Right lobe of liver (tissue), 6 donors: ENCODE results near the gene ZNF304. TPM values are rescaled to one million over a fixed set of nuclear protein-coding genes. Genes with fewer than 3 reads are reported as not detected.
A peak's percentile ranks its signal among the peaks of the same experiment; 100 is the strongest.
"Not testable (repeated sequence)": the region's sequence is repeated elsewhere in the genome, so short reads cannot be mapped to it uniquely, and the experiment has no call there.

Experiments
- ATAC-seq, 4 donors: fragments of 200-7000 bp; cut with Tn5 transposase; one replicate each; pipeline ENCODE4 v1.9.1; 2020; ENCODE audit warnings: mild to moderate bottlenecking in 4 of 4, moderate library complexity in 4 of 4
- DNase-seq, 3 donors: peaks; one replicate each; pipeline ENCODE4 v3.0.0-alpha.2; 2020
- H3K27ac ChIP-seq, 3 donors: fragments of 200-600 bp; one replicate each; pipeline ENCODE4 v1.8.0; 2022
- H3K27me3 ChIP-seq, 2 donors: fragments of 200-600 bp; one replicate each; pipeline ENCODE4 v1.8.0; 2022
- H3K36me3 ChIP-seq, 4 donors: fragments of 200-600 bp; sonication (generic) in 1 of 4; one replicate each; pipeline versions ENCODE4 v1.5.1 to v1.8.0; 2017 to 2022; ENCODE audit warnings: control low read depth in 1 of 4
- H3K4me1 ChIP-seq, 4 donors: fragments of 200-600 bp; sonication (generic) in 1 of 4; one replicate each; pipeline versions ENCODE4 v1.5.1 to v1.8.0; 2017 to 2022; ENCODE audit warnings: control low read depth in 1 of 4
- H3K4me3 ChIP-seq, 3 donors: fragments of 200-600 bp; one replicate each; pipeline ENCODE4 v1.8.0; 2022
- H3K9me3 ChIP-seq, 4 donors: fragments of 200-600 bp; sonication (generic) in 1 of 4; one replicate each; pipeline versions ENCODE4 v1.5.1 to v1.8.0; 2017 to 2022; ENCODE audit warnings: control low read depth in 1 of 4
- POLR2A ChIP-seq: fragments of 450-650 bp; IDR thresholded peaks from one replicate; pipeline ENCODE4 v1.6.1; 2017; ENCODE audit warnings: antibody characterized with exemption, mild to moderate bottlenecking
- WGBS: methylation state at CpG from one replicate; pipeline ENCODE4 v1.1.6; 2018; ENCODE audit warnings: low coverage, low lambda C conversion rate; ENCODE audit not compliant: insufficient coverage; ENCODE audit errors: missing lambda C conversion rate; 5-methylcytosine and 5-hydroxymethylcytosine counted together
- intact Hi-C, 2 donors: fragments of 100-400 bp; cut with DNase I; formaldehyde crosslinking; loops; one replicate each; pipeline versions ENCODE4 v1.11.2 to v1.14.1; 2022
- total RNA-seq, 6 experiments: library from RNA; depleted of rRNA in 2 of 6; stranded (reverse); fragments of >200 nt in 2 of 6; fragmentation: NEBNext Ultra II Directional in 3 of 6; extraction: Animal tissue kit (Norgen Biotek cat#: 25700) in 3 of 6; gene quantifications; one replicate each; pipeline versions ENCODE4 v1.1.0 to v1.2.4, GENCODE V29; 2016 to 2023
- TF ChIP-seq, protein P1 (sequence below), 4 donors: fragments of 200-600 bp in 3 of 4; fragments of 450-650 bp in 1 of 4; IDR thresholded peaks; one replicate each; pipeline versions ENCODE4 v1.5.1 to v1.8.0; 2016 to 2022; ENCODE audit warnings: antibody characterized with exemption in 4 of 4, mild to moderate bottlenecking in 2 of 4
- donor health status: DM: no; HTN: yes; CAD: no.
- donor health status: DM: no; HTN: no; CAD: no.
- donor health status: DM: no; HTN: no; CAD: no.
- donor health status: DM: no; HTN: yes; CAD: no.
- donor health status: DM: no; HTN: yes; CAD: no.

Gene ZNF304
- total RNA-seq, 6 experiments from 2014 or later = 1.5 to 2.8 (median 2.1) TPM

DNA sequence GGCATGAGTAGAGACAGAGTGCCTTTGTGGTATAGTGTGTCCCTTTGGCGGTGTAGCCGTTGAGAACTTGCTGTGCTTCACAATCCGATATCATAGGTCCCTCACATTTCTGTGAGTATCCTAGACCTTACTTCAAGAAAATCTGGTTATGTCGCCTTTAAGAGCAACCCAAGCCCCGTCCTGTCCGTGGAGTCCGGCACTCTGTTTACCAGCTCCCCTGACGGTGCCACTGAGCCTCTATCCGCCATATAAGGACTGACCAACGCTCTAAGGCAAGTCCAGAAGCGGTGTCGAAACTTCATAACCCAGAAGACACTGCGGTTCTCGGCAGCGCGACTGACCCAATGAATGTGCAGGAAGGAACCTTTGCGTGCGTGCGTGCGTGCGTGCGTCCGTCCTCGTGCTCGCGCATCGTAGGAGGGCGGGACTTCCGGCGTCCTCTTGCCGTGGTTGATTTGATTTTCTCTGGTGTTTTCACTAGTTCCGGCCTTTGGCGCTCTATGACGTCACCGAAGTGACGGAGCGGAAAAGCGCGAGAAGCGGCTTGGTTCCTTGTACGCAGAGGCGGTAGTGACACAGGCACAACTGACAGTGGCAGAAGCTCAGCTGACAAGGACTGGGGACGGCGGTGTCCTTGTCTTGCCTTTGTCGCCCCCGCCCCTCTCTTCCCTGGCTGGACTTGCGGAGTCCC lies 12.1 kb downstream of the ZNF304 start, which contains the start of the genes TRAPPC2B and ZNF547:
Gene TRAPPC2B, plus strand, starts transcription at position 555 of the 691 bp plus-strand sequence. CDS start 1,283 bp downstream, outside the sequence.
Gene ZNF547, plus strand, starts transcription at position 555 of the 691 bp plus-strand sequence. CDS start 5,005 bp downstream, outside the sequence.
- intact Hi-C loops = no loop called here
- WGBS = 4% methylated on average over 27 of the region's 47 CpGs
- Histone ChIP-seq H3K4me1 (peaks cover 0 to 5% (median 2%) of the 10 kb centered on the region in 4 donors), H3K36me3 (no peaks in the 10 kb centered on the region), H3K27ac (peak within 1 kb of the TSS; percentile 91 to 94 (median 93)), H3K27me3 (no peaks in the 10 kb centered on the region), H3K9me3 (no peaks in the 10 kb centered on the region), H3K4me3 (peak within 1 kb of the TSS; percentile 78 to 86 (median 82))
- peak; percentile 65 for TF ChIP-seq POLR2A
- TF ChIP-seq, protein P1, sequence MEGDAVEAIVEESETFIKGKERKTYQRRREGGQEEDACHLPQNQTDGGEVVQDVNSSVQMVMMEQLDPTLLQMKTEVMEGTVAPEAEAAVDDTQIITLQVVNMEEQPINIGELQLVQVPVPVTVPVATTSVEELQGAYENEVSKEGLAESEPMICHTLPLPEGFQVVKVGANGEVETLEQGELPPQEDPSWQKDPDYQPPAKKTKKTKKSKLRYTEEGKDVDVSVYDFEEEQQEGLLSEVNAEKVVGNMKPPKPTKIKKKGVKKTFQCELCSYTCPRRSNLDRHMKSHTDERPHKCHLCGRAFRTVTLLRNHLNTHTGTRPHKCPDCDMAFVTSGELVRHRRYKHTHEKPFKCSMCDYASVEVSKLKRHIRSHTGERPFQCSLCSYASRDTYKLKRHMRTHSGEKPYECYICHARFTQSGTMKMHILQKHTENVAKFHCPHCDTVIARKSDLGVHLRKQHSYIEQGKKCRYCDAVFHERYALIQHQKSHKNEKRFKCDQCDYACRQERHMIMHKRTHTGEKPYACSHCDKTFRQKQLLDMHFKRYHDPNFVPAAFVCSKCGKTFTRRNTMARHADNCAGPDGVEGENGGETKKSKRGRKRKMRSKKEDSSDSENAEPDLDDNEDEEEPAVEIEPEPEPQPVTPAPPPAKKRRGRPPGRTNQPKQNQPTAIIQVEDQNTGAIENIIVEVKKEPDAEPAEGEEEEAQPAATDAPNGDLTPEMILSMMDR (IDR thresholded peaks at IDR 0.05) = no peak
- ATAC-seq (peak; percentile 94 to 99 (median 96)), DNase-seq (peak; percentile 97 to 99 (median 98))

DNA sequence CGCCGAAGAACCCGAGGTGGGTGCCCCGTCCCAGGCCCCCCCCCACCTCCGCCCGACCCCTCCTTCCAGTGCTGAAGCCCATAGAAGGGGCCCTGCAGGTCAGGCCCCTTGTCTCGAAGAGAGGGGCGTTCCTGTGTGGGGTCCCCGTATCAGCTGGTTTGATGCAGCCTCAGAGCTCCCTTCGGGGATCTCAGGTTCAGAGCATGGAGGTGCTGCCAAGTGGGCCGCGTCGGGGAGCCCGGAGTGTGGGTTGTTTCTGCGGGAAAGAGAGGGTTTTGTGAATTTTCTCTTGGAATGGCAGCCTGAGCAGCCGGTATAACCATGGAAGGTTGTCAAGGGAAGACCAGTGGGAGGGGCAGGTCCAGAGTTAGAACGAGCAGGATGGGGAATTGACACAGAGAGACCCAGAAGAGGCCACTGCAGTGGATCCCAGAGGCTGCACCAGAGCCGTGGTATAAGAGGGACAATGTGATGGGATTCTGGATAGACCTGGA lies 12.7 kb downstream of the ZNF304 start:
- TF ChIP-seq, protein P1 (IDR thresholded peaks at IDR 0.05) = no peak
- TF ChIP-seq POLR2A = no peak
- no peaks in the 10 kb centered on the region for H3K36me3 ChIP-seq
- no peaks in the 10 kb centered on the region for H3K27me3 ChIP-seq
- H3K4me1 ChIP-seq = peaks cover 0 to 5% (median 2%) of the 10 kb centered on the region in 4 donors
- ATAC-seq (peak in 1 of 4 donors; percentile 4), DNase-seq (no peak)
- H3K9me3 ChIP-seq = no peaks in the 10 kb centered on the region
- intact Hi-C loops = no loop called here
- H3K27ac ChIP-seq = peak overlapping the region; percentile 91 to 94 (median 93)
- 0% methylated on average over 12 of the region's 18 CpGs for WGBS
- peak overlapping the region; percentile 78 to 86 (median 82) for H3K4me3 ChIP-seq

DNA sequence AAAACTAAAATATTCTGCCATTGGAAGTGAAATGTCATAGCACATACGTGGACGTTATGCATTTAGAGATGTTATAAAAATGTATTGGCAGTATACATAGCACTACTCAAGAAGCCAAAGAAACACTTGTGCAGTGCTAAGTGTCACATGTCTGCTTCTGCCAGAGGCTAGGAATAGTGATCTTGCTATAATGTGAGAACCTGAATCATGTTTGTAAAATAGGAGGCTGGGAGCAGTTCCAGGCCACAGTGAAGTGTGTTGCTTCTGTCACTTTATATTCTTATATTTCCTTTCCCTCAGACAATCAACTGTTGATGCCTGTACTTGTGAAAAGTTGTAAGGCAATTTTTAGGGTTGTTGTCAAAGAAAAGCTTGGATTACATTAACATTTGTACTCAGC lies 15.7 kb downstream of the ZNF304 start:
- no peak for ATAC-seq
- 94% methylated on average over 2 of the region's 2 CpGs for WGBS
- no peak overlapping the region for H3K4me3 ChIP-seq

DNA sequence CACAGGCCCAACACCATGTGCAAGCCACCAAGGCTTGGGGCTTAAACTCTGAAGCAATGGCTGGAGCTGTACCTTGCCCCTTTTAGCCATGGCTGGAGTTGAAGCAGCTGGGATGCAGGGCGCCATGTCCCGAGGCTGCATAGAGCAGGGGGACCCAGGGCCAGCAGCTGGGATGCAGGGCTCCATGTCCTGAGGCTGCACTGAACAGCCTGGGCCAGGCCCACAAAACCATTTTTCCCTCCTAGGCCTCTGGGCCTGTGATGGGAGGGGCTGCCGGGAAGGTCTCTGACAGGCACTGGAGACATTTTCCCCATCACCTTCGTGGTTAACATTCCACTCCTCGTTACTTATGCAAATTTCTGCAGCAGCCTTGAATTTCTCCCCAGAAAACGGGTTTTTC lies 23.1 kb downstream of the ZNF304 start:
- H3K4me3 ChIP-seq = no peak overlapping the region

More for the DNA sequence above, 15.7 kb downstream of the ZNF304 start:
- Histone ChIP-seq H3K9me3 (no peaks in the 10 kb centered on the region), H3K4me1 (peaks cover 0 to 5% (median 2%) of the 10 kb centered on the region in 4 donors), H3K27ac (no peak overlapping the region), H3K36me3 (no peaks in the 10 kb centered on the region), H3K27me3 (no peaks in the 10 kb centered on the region)
- intact Hi-C loops = no loop called here
- TF ChIP-seq, protein P1 (IDR thresholded peaks at IDR 0.05) = no peak
- no peak for TF ChIP-seq POLR2A
- DNase-seq = no peak

DNA sequence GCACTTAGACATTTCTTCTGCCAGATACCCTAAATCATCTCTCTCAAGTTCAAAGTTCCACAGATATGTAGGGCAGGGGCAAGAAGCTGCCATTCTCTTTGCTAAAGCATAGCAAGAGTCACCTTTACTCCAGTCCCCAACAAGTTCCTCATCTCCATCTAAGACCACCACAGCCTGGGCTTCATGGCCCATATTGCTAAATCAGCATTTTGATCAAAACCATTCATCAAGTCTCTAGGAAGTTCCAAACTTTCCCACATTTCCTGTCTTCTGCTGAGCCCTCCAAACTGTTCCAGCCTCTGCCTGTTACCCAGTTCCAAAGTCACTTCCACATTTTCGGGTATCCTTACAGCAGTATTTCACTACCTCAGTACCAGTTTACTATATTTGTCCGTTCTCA lies 23.6 kb downstream of the ZNF304 start:
- DNase-seq, H3K4me3 ChIP-seq: not testable (repeated sequence)

More for the DNA sequence above, 23.1 kb downstream of the ZNF304 start:
- H3K4me1 ChIP-seq = no peaks in the 10 kb centered on the region
- H3K27ac ChIP-seq = no peak overlapping the region
- H3K36me3 ChIP-seq = peaks cover 0 to 17% (median 0%) of the 10 kb centered on the region in 4 donors
- H3K9me3 ChIP-seq = peaks cover 0 to 11% (median 5%) of the 10 kb centered on the region in 4 donors
- ATAC-seq = no peak
- intact Hi-C loops = no loop called here
- DNase-seq = no peak
- no peak for TF ChIP-seq POLR2A
- TF ChIP-seq, protein P1 (IDR thresholded peaks at IDR 0.05) = no peak
- 89% methylated on average over 4 of the region's 6 CpGs for WGBS
- H3K27me3 ChIP-seq = no peaks in the 10 kb centered on the region

More for the DNA sequence above, 23.6 kb downstream of the ZNF304 start:
- WGBS = 94% methylated on average over 2 of the region's 2 CpGs
- ATAC-seq, H3K4me1 ChIP-seq, H3K27me3 ChIP-seq, H3K27ac ChIP-seq, intact Hi-C loops: not testable (repeated sequence)
- H3K9me3 ChIP-seq = peaks cover 0 to 15% (median 5%) of the 10 kb centered on the region in 4 donors
- peaks cover 0 to 17% (median 0%) of the 10 kb centered on the region in 4 donors for H3K36me3 ChIP-seq
